GM12878 (cell line): Measurements from ENCODE around the gene SIGLEC14. TPM values are rescaled to one million over a fixed set of nuclear protein-coding genes. Genes with fewer than 3 reads are reported as not detected.

Experiments used
- ATAC-seq: fragments of 200-7000 bp; cut with Tn5 transposase; 3 replicates; pipeline ENCODE4 v1.9.1; 2020; ENCODE audit warnings: mild to moderate bottlenecking, moderate library complexity
- BruUV-seq: library from RNA; stranded (reverse); fragments of 400-500 nt; replicated peaks from 2 replicates; lab custom pipeline; 2021; lab: Mats Ljungman, UMichigan
- CTCF ChIA-PET: fragments of 300-600 bp; sonication (Branson Sonifier 250); formaldehyde crosslinking; extraction: SDS; loops from one replicate; lab custom pipeline; 2021; ENCODE audit warnings: inconsistent platforms; lab: Yijun Ruan, JAX
- POLR2A ChIA-PET: fragments of 350-600 bp; formaldehyde crosslinking; extraction: SDS; loops from one replicate; lab custom pipeline; 2021; ENCODE audit warnings: inconsistent platforms; lab: Charles Lee
- RAD21 ChIA-PET: fragments of 300-600 bp; sonication (Branson Sonifier 250); formaldehyde crosslinking; loops from one replicate; lab custom pipeline; 2023; ENCODE audit warnings: antibody characterized with exemption; ENCODE audit not compliant: unreplicated experiment; lab: Charles Lee
- SMC1A ChIA-PET: fragments of 300-600 bp; sonication (Branson Sonifier 250); formaldehyde crosslinking; loops from one replicate; lab custom pipeline; 2023; ENCODE audit not compliant: unreplicated experiment, uncharacterized antibody; lab: Charles Lee
- DNase-seq: peaks from one replicate; pipeline ENCODE4 v3.0.0-alpha.2; 2011; ENCODE audit warnings: low read depth, low spot score
- FAIRE-seq: peaks from 3 replicates; lab custom pipeline; 2011; peaks lifted over from hg19 to GRCh38; lab: Jason Lieb, UNC
- H2AFZ ChIP-seq: 2 replicates; pipeline ENCODE4 v1.6.0; 2011; ENCODE audit warnings: low read depth, low read length, control low read depth; ENCODE audit not compliant: control insufficient read depth
- H3K27ac ChIP-seq: 2 replicates; pipeline ENCODE4 v1.5.1; 2011; ENCODE audit warnings: control low read depth; ENCODE audit not compliant: control insufficient read depth, insufficient read depth
- H3K27me3 ChIP-seq, 2 experiments: replicated peaks in 1 of 2; 2 replicates each; pipeline versions ENCODE4 v1.6.0 to v1.6.1; 2011; ENCODE audit warnings: low read length in 1 of 2; ENCODE audit not compliant: control insufficient read depth in 2 of 2, insufficient read depth in 2 of 2
- H3K36me3 ChIP-seq, 2 experiments: 2 replicates each; pipeline ENCODE4 v1.5.1; 2011; ENCODE audit warnings: low read length in 1 of 2; ENCODE audit not compliant: control insufficient read depth in 2 of 2, insufficient read depth in 2 of 2
- H3K4me1 ChIP-seq: 2 replicates; pipeline ENCODE4 v1.6.1; 2011; ENCODE audit warnings: mild to moderate bottlenecking, low read length, moderate library complexity, mixed read lengths; ENCODE audit not compliant: control insufficient read depth, insufficient read depth
- H3K4me2 ChIP-seq: 2 replicates; pipeline ENCODE4 v1.6.0; 2011; ENCODE audit warnings: control low read depth; ENCODE audit not compliant: control insufficient read depth, insufficient read depth
- H3K4me3 ChIP-seq: fragments of 200-600 bp; sonication (generic); 2 replicates; pipeline ENCODE4 v1.5.1; 2016
- H3K79me2 ChIP-seq: 2 replicates; pipeline ENCODE4 v1.6.0; 2011; ENCODE audit warnings: low read length; ENCODE audit not compliant: control insufficient read depth, insufficient read depth
- H3K9ac ChIP-seq: 2 replicates; pipeline ENCODE4 v1.8.0; 2011; ENCODE audit warnings: low read length, control low read depth, mixed read lengths; ENCODE audit not compliant: control insufficient read depth, insufficient read depth
- H3K9me3 ChIP-seq: replicated peaks from 3 replicates; pipeline ENCODE4 v1.5.1; 2011; ENCODE audit warnings: mild to moderate bottlenecking, low read length; ENCODE audit not compliant: control insufficient read depth, insufficient read depth
- H4K20me1 ChIP-seq: 2 replicates; pipeline ENCODE4 v1.6.0; 2011; ENCODE audit not compliant: control insufficient read depth, insufficient read depth
- BCL11A ChIP-seq: IDR thresholded peaks from 2 replicates; pipeline ENCODE4 v1.6.1; 2011; ENCODE audit warnings: low read depth, low read length
- CBX3 ChIP-seq: fragments of 200-600 bp; sonication (generic); IDR thresholded peaks from 2 replicates; pipeline ENCODE4 v1.6.1; 2016; ENCODE audit warnings: low read depth, borderline replicate concordance
- EP300 ChIP-seq, 2 experiments: fragments of 150-350 bp in 1 of 2; IDR thresholded peaks; 2 replicates each; pipeline ENCODE4 v1.6.1; 2011 to 2012; ENCODE audit warnings: low read depth in 2 of 2, low read length in 2 of 2, borderline replicate concordance in 1 of 2, improper control_type of control experiment in 1 of 2, inconsistent platforms in 1 of 2; ENCODE audit not compliant: control insufficient read depth in 1 of 2
- NFYB ChIP-seq: IDR thresholded peaks from 2 replicates; pipeline ENCODE4 v1.6.1; 2011; ENCODE audit warnings: low read depth, mild to moderate bottlenecking, low read length, improper control_type of control experiment, moderate library complexity; ENCODE audit not compliant: insufficient read depth
- NRF1 ChIP-seq: conservative IDR thresholded peaks from 2 replicates; pipeline ENCODE4 v1.6.1; 2011; ENCODE audit warnings: mild to moderate bottlenecking, low read depth, low read length, improper control_type of control experiment
- SIN3A ChIP-seq: IDR thresholded peaks from 2 replicates; pipeline ENCODE4 v1.6.1; 2012; ENCODE audit warnings: low read depth, low read length, improper control_type of control experiment
- in situ Hi-C: fragments of 300-500 bp; cut with MboI; formaldehyde crosslinking; loops from 9 replicates; pipeline ENCODE4 v1.14.3; 2018; ENCODE audit warnings: mixed read lengths
- intact Hi-C: fragments of 100-400 bp; cut with micrococcal nuclease; formaldehyde crosslinking; loops from one replicate; pipeline ENCODE4 v1.14.2; 2022; ENCODE audit not compliant: unreplicated experiment
- polyA plus RNA-seq, 11 experiments: library from polyadenylated mRNA; depleted of rRNA in 4 of 11; unstranded in 6 of 11; stranded (reverse) in 5 of 11; fragments of >200 nt; fragmentation: Nextera tagmentation in 4 of 11; fragmentation: Illumina TruSeq in 1 of 11; extraction: Ambion mirVana in 4 of 11; extraction: Trizol in 1 of 11; gene quantifications; 1 replicate in 1 of 11; 2 replicates in 10 of 11; pipeline versions ENCODE4 v1.2.1 to v1.2.3, GENCODE V29; 2011 to 2016; ENCODE audit warnings: inconsistent platforms in 2 of 11, missing spikeins in 2 of 11, low read depth in 1 of 11
- total RNA-seq, 4 experiments: library from RNA; depleted of rRNA in 3 of 4; stranded (reverse); fragments of >200 nt in 3 of 4; fragmentation: Illumina TruSeq in 1 of 4; extraction: Trizol in 1 of 4; gene quantifications; 2 replicates each; pipeline versions ENCODE4 v1.2.1 to v1.2.3, GENCODE V29; 2013 to 2021
- TF ChIP-seq, protein P1 (sequence below): fragments of 450-650 bp; conservative IDR thresholded peaks from 2 replicates; pipeline ENCODE4 v1.6.1; 2017; ENCODE audit warnings: mild to moderate bottlenecking, moderate library complexity

The SIGLEC14 gene
- total and polyA plus RNA-seq, 10 of the 15 experiments (the other 5 are each of a cell fraction or from before 2014, with no cell fraction given): 0.57 to 8.4 (median 4.6) TPM

DNA sequence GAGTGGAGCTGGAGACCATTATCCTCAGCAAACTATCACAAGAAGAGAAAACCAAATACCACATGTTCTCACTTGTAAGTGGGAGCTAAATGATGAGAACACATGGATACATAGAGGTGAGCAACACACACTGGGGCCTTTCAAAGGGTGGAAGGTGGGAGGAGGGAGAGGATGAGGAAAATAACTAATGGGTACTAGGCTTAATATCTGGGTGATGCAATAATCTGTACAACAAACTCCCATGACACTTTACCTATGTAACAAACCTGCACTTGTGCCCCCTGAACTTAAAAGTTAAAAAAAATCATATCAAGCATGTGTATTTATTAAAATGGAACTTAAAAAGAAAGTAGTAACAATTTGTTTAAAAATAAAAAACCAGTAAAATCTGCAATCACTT is 5.0 kb downstream of the SIGLEC14 start:
- H3K36me3 ChIP-seq: no peaks in the 10 kb centered on the region
- no peak overlapping the region for H3K4me2 ChIP-seq
- RAD21 ChIA-PET: no interaction called here
- CTCF ChIA-PET: interaction anchor here (1.0 to 1.3 kb wide), 2 partner anchors 16 to 19 kb away, joined by 4 read pairs; no protein-coding TSS in a partner anchor
- H3K4me1 ChIP-seq: peaks cover 13% of the 10 kb centered on the region
- no peak for ATAC-seq
- SMC1A ChIA-PET: no interaction called here
- no peak overlapping the region for H3K9ac ChIP-seq
- no peaks in the 10 kb centered on the region for H4K20me1 ChIP-seq
- no peak overlapping the region for H2AFZ ChIP-seq
- FAIRE-seq: no peak
- no peak overlapping the region for H3K27ac ChIP-seq
- H3K9me3 ChIP-seq: no peaks in the 10 kb centered on the region; the same call in 2 of the 3 replicates
- TF ChIP-seq, protein P1, sequence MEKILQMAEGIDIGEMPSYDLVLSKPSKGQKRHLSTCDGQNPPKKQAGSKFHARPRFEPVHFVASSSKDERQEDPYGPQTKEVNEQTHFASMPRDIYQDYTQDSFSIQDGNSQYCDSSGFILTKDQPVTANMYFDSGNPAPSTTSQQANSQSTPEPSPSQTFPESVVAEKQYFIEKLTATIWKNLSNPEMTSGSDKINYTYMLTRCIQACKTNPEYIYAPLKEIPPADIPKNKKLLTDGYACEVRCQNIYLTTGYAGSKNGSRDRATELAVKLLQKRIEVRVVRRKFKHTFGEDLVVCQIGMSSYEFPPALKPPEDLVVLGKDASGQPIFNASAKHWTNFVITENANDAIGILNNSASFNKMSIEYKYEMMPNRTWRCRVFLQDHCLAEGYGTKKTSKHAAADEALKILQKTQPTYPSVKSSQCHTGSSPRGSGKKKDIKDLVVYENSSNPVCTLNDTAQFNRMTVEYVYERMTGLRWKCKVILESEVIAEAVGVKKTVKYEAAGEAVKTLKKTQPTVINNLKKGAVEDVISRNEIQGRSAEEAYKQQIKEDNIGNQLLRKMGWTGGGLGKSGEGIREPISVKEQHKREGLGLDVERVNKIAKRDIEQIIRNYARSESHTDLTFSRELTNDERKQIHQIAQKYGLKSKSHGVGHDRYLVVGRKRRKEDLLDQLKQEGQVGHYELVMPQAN: no peak
- no peak for TF ChIP-seq NRF1
- TF ChIP-seq CBX3: no peak
- no peak for TF ChIP-seq BCL11A
- TF ChIP-seq EP300 (IDR thresholded peaks at IDR 0.05; ENCODE audit: borderline replicate concordance in 1 of 2, control insufficient read depth in 1 of 2, low read depth in 2 of 2, low read length in 2 of 2): no peak
- no peak for TF ChIP-seq NFYB
- TF ChIP-seq SIN3A: no peak
- intact Hi-C loops: no loop called here
- POLR2A ChIA-PET: no interaction called here
- no peak overlapping the region for H3K4me3 ChIP-seq
- H3K27me3 ChIP-seq: no peaks in the 10 kb centered on the region
- in situ Hi-C loops: no loop called here
- DNase-seq: no peak
- no TSS peak for BruUV-seq
- H3K79me2 ChIP-seq: no peaks in the 10 kb centered on the region
